A673 (cell line): ENCODE measurements around the gene NFASC. TPM values are rescaled to one million over a fixed set of nuclear protein-coding genes. Genes with fewer than 3 reads are reported as not detected.

Source experiments
- BruUV-seq: library from RNA; stranded (reverse); fragments of 400-500 nt; replicated peaks from 2 replicates; lab custom pipeline; 2021; lab: Mats Ljungman, UMichigan
- CTCF ChIA-PET: fragments of 300-600 bp; sonication (Branson Sonifier 250); formaldehyde crosslinking; loops from one replicate; lab custom pipeline; 2022; ENCODE audit warnings: antibody characterized with exemption; lab: Charles Lee
- POLR2A ChIA-PET: fragments of 300-600 bp; sonication (Branson Sonifier 250); formaldehyde crosslinking; loops from one replicate; lab custom pipeline; 2022; ENCODE audit warnings: antibody characterized with exemption; ENCODE audit not compliant: low non-redundant PET; lab: Charles Lee
- DNase-seq: peaks from one replicate; pipeline ENCODE4 v3.0.0-alpha.2; 2015; ENCODE audit warnings: low spot score
- H3K27ac ChIP-seq: fragments of 200-600 bp; sonication (generic); 2 replicates; pipeline ENCODE4 v1.5.1; 2016; ENCODE audit warnings: mixed run types, low read depth, mild to moderate bottlenecking, mixed read lengths, antibody characterized with exemption, low read length; ENCODE audit not compliant: poor library complexity, severe bottlenecking
- H3K27me3 ChIP-seq: fragments of 200-600 bp; sonication (generic); replicated peaks from 2 replicates; pipeline ENCODE4 v1.6.1; 2017; ENCODE audit warnings: mixed run types, low read depth, mild to moderate bottlenecking, mixed read lengths, antibody characterized with exemption, low read length; ENCODE audit not compliant: insufficient read depth, poor library complexity
- H3K36me3 ChIP-seq: fragments of 200-600 bp; sonication (generic); 2 replicates; pipeline ENCODE4 v1.6.1; 2016; ENCODE audit warnings: mixed run types, mild to moderate bottlenecking, mixed read lengths, antibody characterized with exemption, low read length; ENCODE audit not compliant: insufficient read depth, poor library complexity, severe bottlenecking
- H3K4me1 ChIP-seq: fragments of 200-600 bp; sonication (generic); 2 replicates; pipeline ENCODE4 v1.6.1; 2017; ENCODE audit warnings: mixed run types, mild to moderate bottlenecking, mixed read lengths, antibody characterized with exemption, low read length; ENCODE audit not compliant: insufficient read depth, poor library complexity, severe bottlenecking
- H3K4me3 ChIP-seq: fragments of 200-600 bp; sonication (generic); 2 replicates; pipeline ENCODE4 v1.5.1; 2016; ENCODE audit warnings: low read depth, mixed run types, mild to moderate bottlenecking, mixed read lengths, low read length; ENCODE audit not compliant: poor library complexity, severe bottlenecking
- H3K9me3 ChIP-seq: fragments of 200-600 bp; sonication (generic); 2 replicates; pipeline ENCODE4 v1.6.1; 2016; ENCODE audit warnings: mixed run types, low read depth, mild to moderate bottlenecking, mixed read lengths, antibody characterized with exemption, low read length; ENCODE audit not compliant: poor library complexity, severe bottlenecking
- EZH2 ChIP-seq: fragments of 200-600 bp; sonication (generic); IDR thresholded peaks from 2 replicates; pipeline ENCODE4 v1.6.1; 2017; ENCODE audit warnings: borderline replicate concordance, low read depth, mild to moderate bottlenecking, mixed read lengths, antibody characterized with exemption, low read length; ENCODE audit not compliant: poor library complexity, severe bottlenecking
- intact Hi-C: fragments of 100-400 bp; cut with micrococcal nuclease; formaldehyde crosslinking; loops from one replicate; pipeline ENCODE4 v1.10.0; 2022; ENCODE audit not compliant: unreplicated experiment
- total RNA-seq: library from RNA; stranded (reverse); gene quantifications from 2 replicates; pipeline ENCODE4 v1.2.3, GENCODE V29; 2021
- TF ChIP-seq, protein P1 (sequence below): fragments of 300-800, 200-600 bp; sonication (generic); conservative IDR thresholded peaks from 2 replicates; pipeline ENCODE4 v1.5.1; 2017; ENCODE audit warnings: low read depth, mild to moderate bottlenecking, antibody characterized with exemption, low read length, moderate library complexity, mixed read lengths

NFASC gene
- total RNA-seq, 1 experiment from 2014 or later: 0.24 TPM

DNA sequence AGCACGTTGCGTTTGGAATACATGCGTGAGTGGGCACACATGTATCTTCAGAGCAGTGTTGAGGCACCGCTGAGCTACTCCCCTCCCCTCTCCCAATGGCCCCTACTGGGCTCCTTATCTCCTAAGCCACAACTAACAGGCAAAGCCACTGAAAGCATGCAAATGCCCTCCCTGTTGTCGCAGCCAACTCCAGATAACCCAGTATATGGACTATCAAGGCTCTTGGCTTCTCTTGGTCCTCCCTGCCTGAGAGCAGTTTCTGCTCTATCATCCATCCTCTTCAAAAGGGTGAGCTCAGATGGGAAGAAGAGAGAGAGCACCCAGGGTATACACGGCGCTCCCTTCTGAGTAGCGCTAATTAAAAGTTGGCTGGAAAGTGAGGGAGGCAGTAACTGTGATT, 113.8 kb downstream of the NFASC start:
- Histone ChIP-seq H3K9me3 (no peaks in the 10 kb centered on the region), H3K4me1 (no peaks in the 10 kb centered on the region), H3K27me3 (no peaks in the 10 kb centered on the region), H3K4me3 (no peak overlapping the region), H3K36me3 (no peaks in the 10 kb centered on the region), H3K27ac (no peak overlapping the region)
- CTCF ChIA-PET: interaction anchor here (1.1 kb wide), 1 partner anchor 77 kb away, joined by 4 read pairs; no protein-coding TSS in a partner anchor
- intact Hi-C loops: no loop called here
- BruUV-seq: no TSS peak
- POLR2A ChIA-PET: no interaction called here
- DNase-seq: no peak
- TF ChIP-seq EZH2: no peak
- TF ChIP-seq, protein P1, sequence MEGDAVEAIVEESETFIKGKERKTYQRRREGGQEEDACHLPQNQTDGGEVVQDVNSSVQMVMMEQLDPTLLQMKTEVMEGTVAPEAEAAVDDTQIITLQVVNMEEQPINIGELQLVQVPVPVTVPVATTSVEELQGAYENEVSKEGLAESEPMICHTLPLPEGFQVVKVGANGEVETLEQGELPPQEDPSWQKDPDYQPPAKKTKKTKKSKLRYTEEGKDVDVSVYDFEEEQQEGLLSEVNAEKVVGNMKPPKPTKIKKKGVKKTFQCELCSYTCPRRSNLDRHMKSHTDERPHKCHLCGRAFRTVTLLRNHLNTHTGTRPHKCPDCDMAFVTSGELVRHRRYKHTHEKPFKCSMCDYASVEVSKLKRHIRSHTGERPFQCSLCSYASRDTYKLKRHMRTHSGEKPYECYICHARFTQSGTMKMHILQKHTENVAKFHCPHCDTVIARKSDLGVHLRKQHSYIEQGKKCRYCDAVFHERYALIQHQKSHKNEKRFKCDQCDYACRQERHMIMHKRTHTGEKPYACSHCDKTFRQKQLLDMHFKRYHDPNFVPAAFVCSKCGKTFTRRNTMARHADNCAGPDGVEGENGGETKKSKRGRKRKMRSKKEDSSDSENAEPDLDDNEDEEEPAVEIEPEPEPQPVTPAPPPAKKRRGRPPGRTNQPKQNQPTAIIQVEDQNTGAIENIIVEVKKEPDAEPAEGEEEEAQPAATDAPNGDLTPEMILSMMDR: no peak

DNA sequence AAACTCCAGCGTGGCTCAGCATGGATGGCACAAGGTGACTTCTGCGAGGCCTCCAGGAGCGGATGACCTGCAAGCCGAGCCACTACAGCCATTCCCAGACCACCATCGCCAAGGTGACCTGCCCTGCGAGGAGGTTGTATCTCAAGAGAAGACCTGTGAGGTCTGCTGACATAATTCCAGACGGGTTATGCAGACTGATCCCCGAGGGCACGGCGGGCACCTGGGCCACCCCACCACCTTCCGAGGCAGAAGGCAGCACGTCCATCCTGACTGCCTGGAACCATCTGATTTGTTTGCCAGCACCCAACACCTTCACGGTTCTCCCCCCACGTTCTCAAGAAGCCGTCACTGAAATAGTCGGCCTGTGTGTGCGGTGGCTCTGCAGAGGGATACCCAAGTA, 115.5 kb downstream of the NFASC start:
- no TSS peak for BruUV-seq
- intact Hi-C loops: loop anchor here (5.0 kb wide), 1 partner anchor 156 kb away; no protein-coding TSS in a partner anchor
- H3K9me3 ChIP-seq: no peaks in the 10 kb centered on the region
- no peak overlapping the region for H3K4me3 ChIP-seq
- POLR2A ChIA-PET: no interaction called here
- CTCF ChIA-PET: no interaction called here
- H3K4me1 ChIP-seq: no peaks in the 10 kb centered on the region
- no peak for TF ChIP-seq EZH2
- TF ChIP-seq, protein P1: no peak
- H3K36me3 ChIP-seq: no peaks in the 10 kb centered on the region
- no peak for DNase-seq
- no peaks in the 10 kb centered on the region for H3K27me3 ChIP-seq
- no peak overlapping the region for H3K27ac ChIP-seq

DNA sequence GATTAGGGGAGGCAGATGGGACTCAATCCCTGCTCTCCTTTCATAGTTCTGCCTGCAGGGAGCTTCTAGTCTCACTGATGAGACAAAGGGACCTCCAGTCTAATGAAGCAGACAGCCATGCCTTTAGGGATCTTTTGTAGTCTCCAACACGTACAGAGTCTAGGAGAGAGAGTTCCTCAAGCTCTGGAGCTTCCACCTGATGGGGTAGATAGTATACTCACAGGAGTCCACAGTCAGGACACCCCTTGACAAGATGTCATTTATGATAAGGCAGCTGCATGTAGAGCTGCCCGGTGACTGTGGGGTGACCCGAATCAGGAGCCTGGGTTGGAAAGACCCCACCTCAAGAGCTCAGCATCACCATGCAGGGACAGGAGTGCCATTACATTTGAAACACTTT, 117.0 kb downstream of the NFASC start:
- ChIA-PET CTCF (interaction anchor here (0.6 to 0.7 kb wide), 2 partner anchors 670 to 1020 kb away, joined by 3 to 7 read pairs; no protein-coding TSS in a partner anchor), POLR2A (no interaction called here)
- no peaks in the 10 kb centered on the region for H3K4me1 ChIP-seq
- TF ChIP-seq EZH2: no peak
- TF ChIP-seq, protein P1: no peak
- H3K9me3 ChIP-seq: no peaks in the 10 kb centered on the region
- BruUV-seq: no TSS peak
- no peaks in the 10 kb centered on the region for H3K27me3 ChIP-seq
- H3K4me3 ChIP-seq: no peak overlapping the region
- no peak for DNase-seq
- H3K36me3 ChIP-seq: no peaks in the 10 kb centered on the region
- H3K27ac ChIP-seq: no peak overlapping the region
- intact Hi-C loops: loop anchor here (5.0 kb wide), 1 partner anchor 155 kb away; no protein-coding TSS in a partner anchor
